ENCODE results near the gene BCL11B. TPM values are rescaled to one million over a fixed set of nuclear protein-coding genes. Genes with fewer than 3 reads are reported as not detected.

The BCL11B gene
- total and polyA plus RNA-seq, 4 donors = 3.0 to 12.9 (median 11.0) TPM

- WGBS (ENCODE audit: insufficient coverage) = 46% methylated on average over 18 of the region's 25 CpGs
- Histone ChIP-seq H3K36me3 (ENCODE audit: control insufficient read depth, insufficient read depth, low read length) (peaks cover 7% of the 10 kb centered on the region), H3K27me3 (ENCODE audit: control insufficient read depth, insufficient read depth, low read length) (peaks cover 35% of the 10 kb centered on the region), H3K4me3 (ENCODE audit: low read depth, low read length) (no peak overlapping the region), H3K27ac (ENCODE audit: low read depth, low read length) (no peak overlapping the region), H3K9me3 (ENCODE audit: control insufficient read depth, insufficient read depth, low read length) (no peaks in the 10 kb centered on the region), H3K4me1 (ENCODE audit: control insufficient read depth, insufficient read depth, low read length) (peaks cover 48% of the 10 kb centered on the region)
- DNase-seq (ENCODE audit: low read depth in 4 of 6, low spot score in 6 of 6) = peak in 2 of 6 donors; percentile 72 to 84
Observed at GRCh38 chr14:99261912-99262787, 9.8 kb downstream of the BCL11B start.

- Histone ChIP-seq H3K4me1 (ENCODE audit: control insufficient read depth, insufficient read depth, low read length) (peaks cover 51% of the 10 kb centered on the region), H3K9me3 (ENCODE audit: control insufficient read depth, insufficient read depth, low read length) (no peaks in the 10 kb centered on the region), H3K36me3 (ENCODE audit: control insufficient read depth, insufficient read depth, low read length) (peaks cover 10% of the 10 kb centered on the region), H3K4me3 (ENCODE audit: low read depth, low read length) (no peak overlapping the region), H3K27me3 (ENCODE audit: control insufficient read depth, insufficient read depth, low read length) (peaks cover 27% of the 10 kb centered on the region), H3K27ac (ENCODE audit: low read depth, low read length) (no peak overlapping the region)
- DNase-seq (ENCODE audit: low read depth in 4 of 6, low spot score in 6 of 6) = peak in 1 of 6 donors; percentile 19
- WGBS (ENCODE audit: insufficient coverage) = 52% methylated on average over 18 of the region's 20 CpGs
Observed at GRCh38 chr14:99260587-99261551, 11.1 kb downstream of the BCL11B start.

GRCh38 chr14:99260116-99260515 is 11.9 kb downstream of the BCL11B start:
- Histone ChIP-seq H3K27ac (ENCODE audit: low read depth, low read length) (no peak overlapping the region), H3K9me3 (ENCODE audit: control insufficient read depth, insufficient read depth, low read length) (no peaks in the 10 kb centered on the region), H3K4me3 (ENCODE audit: low read depth, low read length) (no peak overlapping the region), H3K27me3 (ENCODE audit: control insufficient read depth, insufficient read depth, low read length) (peaks cover 21% of the 10 kb centered on the region), H3K36me3 (ENCODE audit: control insufficient read depth, insufficient read depth, low read length) (peaks cover 10% of the 10 kb centered on the region), H3K4me1 (ENCODE audit: control insufficient read depth, insufficient read depth, low read length) (peaks cover 52% of the 10 kb centered on the region)
- no peak for DNase-seq (ENCODE audit: low read depth in 4 of 6, low spot score in 6 of 6)
- 93% methylated on average over 6 of the region's 9 CpGs for WGBS (ENCODE audit: insufficient coverage)

- no peaks in the 10 kb centered on the region for H3K9me3 ChIP-seq (ENCODE audit: control insufficient read depth, insufficient read depth, low read length)
- no peak overlapping the region for H3K27ac ChIP-seq (ENCODE audit: low read depth, low read length)
- peak in 1 of 6 donors; percentile 54 for DNase-seq (ENCODE audit: low read depth in 4 of 6, low spot score in 6 of 6)
- peaks cover 18% of the 10 kb centered on the region for H3K27me3 ChIP-seq (ENCODE audit: control insufficient read depth, insufficient read depth, low read length)
- WGBS (ENCODE audit: insufficient coverage) = 63% methylated on average over 16 of the region's 27 CpGs
- H3K4me1 ChIP-seq (ENCODE audit: control insufficient read depth, insufficient read depth, low read length) = peaks cover 54% of the 10 kb centered on the region
- H3K4me3 ChIP-seq (ENCODE audit: low read depth, low read length) = no peak overlapping the region
- H3K36me3 ChIP-seq (ENCODE audit: control insufficient read depth, insufficient read depth, low read length) = peaks cover 14% of the 10 kb centered on the region
Observed at GRCh38 chr14:99258876-99259726, 12.9 kb downstream of the BCL11B start.

- peaks cover 58% of the 10 kb centered on the region for H3K4me1 ChIP-seq (ENCODE audit: control insufficient read depth, insufficient read depth, low read length)
- H3K36me3 ChIP-seq (ENCODE audit: control insufficient read depth, insufficient read depth, low read length) = peaks cover 14% of the 10 kb centered on the region
- 40% methylated on average over 8 of the region's 8 CpGs for WGBS (ENCODE audit: insufficient coverage)
- H3K27ac ChIP-seq (ENCODE audit: low read depth, low read length) = no peak overlapping the region
- peak in 1 of 6 donors; percentile 24 for DNase-seq (ENCODE audit: low read depth in 4 of 6, low spot score in 6 of 6)
- H3K27me3 ChIP-seq (ENCODE audit: control insufficient read depth, insufficient read depth, low read length) = peaks cover 15% of the 10 kb centered on the region
- no peak overlapping the region for H3K4me3 ChIP-seq (ENCODE audit: low read depth, low read length)
- no peaks in the 10 kb centered on the region for H3K9me3 ChIP-seq (ENCODE audit: control insufficient read depth, insufficient read depth, low read length)
Observed at GRCh38 chr14:99258341-99258861, 13.6 kb downstream of the BCL11B start.

- Histone ChIP-seq H3K36me3 (ENCODE audit: control insufficient read depth, insufficient read depth, low read length) (peaks cover 14% of the 10 kb centered on the region), H3K27me3 (ENCODE audit: control insufficient read depth, insufficient read depth, low read length) (peaks cover 9% of the 10 kb centered on the region), H3K4me3 (ENCODE audit: low read depth, low read length) (no peak overlapping the region), H3K27ac (ENCODE audit: low read depth, low read length) (no peak overlapping the region), H3K9me3 (ENCODE audit: control insufficient read depth, insufficient read depth, low read length) (no peaks in the 10 kb centered on the region), H3K4me1 (ENCODE audit: control insufficient read depth, insufficient read depth, low read length) (peaks cover 56% of the 10 kb centered on the region)
- no peak for DNase-seq (ENCODE audit: low read depth in 4 of 6, low spot score in 6 of 6)
- 86% methylated on average over 12 of the region's 16 CpGs for WGBS (ENCODE audit: insufficient coverage)
Observed at GRCh38 chr14:99257673-99258221, 14.2 kb downstream of the BCL11B start.

GRCh38 chr14:99257122-99257672 is 14.8 kb downstream of the BCL11B start:
- H3K36me3 ChIP-seq (ENCODE audit: control insufficient read depth, insufficient read depth, low read length) = peaks cover 14% of the 10 kb centered on the region
- H3K27ac ChIP-seq (ENCODE audit: low read depth, low read length) = no peak overlapping the region
- H3K4me1 ChIP-seq (ENCODE audit: control insufficient read depth, insufficient read depth, low read length) = peaks cover 51% of the 10 kb centered on the region
- no peaks in the 10 kb centered on the region for H3K9me3 ChIP-seq (ENCODE audit: control insufficient read depth, insufficient read depth, low read length)
- WGBS (ENCODE audit: insufficient coverage) = 93% methylated on average over 14 of the region's 14 CpGs
- no peak overlapping the region for H3K4me3 ChIP-seq (ENCODE audit: low read depth, low read length)
- H3K27me3 ChIP-seq (ENCODE audit: control insufficient read depth, insufficient read depth, low read length) = peaks cover 7% of the 10 kb centered on the region
- DNase-seq (ENCODE audit: low read depth in 4 of 6, low spot score in 6 of 6) = no peak

GRCh38 chr14:99256483-99256874 is 15.5 kb downstream of the BCL11B start:
- Histone ChIP-seq H3K4me1 (ENCODE audit: control insufficient read depth, insufficient read depth, low read length) (peaks cover 47% of the 10 kb centered on the region), H3K9me3 (ENCODE audit: control insufficient read depth, insufficient read depth, low read length) (no peaks in the 10 kb centered on the region), H3K27me3 (ENCODE audit: control insufficient read depth, insufficient read depth, low read length) (peaks cover 7% of the 10 kb centered on the region), H3K4me3 (ENCODE audit: low read depth, low read length) (no peak overlapping the region), H3K36me3 (ENCODE audit: control insufficient read depth, insufficient read depth, low read length) (peaks cover 14% of the 10 kb centered on the region), H3K27ac (ENCODE audit: low read depth, low read length) (no peak overlapping the region)
- DNase-seq (ENCODE audit: low read depth in 4 of 6, low spot score in 6 of 6) = no peak
- WGBS (ENCODE audit: insufficient coverage) = 83% methylated on average over 2 of the region's 5 CpGs
